H9 (cell line): Measurements from ENCODE around the gene SEMA3G. TPM values are rescaled to one million over a fixed set of nuclear protein-coding genes. Genes with fewer than 3 reads are reported as not detected.

Experiments used
- DNase-seq: peaks from one replicate; pipeline ENCODE4 v3.0.0-alpha.2; 2017
- H2AFZ ChIP-seq: one replicate; pipeline ENCODE4 v1.6.1; 2013; ENCODE audit warnings: mild to moderate bottlenecking, low read length, control low read depth, moderate library complexity
- H2AK5ac ChIP-seq: 2 replicates; pipeline ENCODE4 v1.6.1; 2013; ENCODE audit warnings: low read length, control low read depth, mixed read lengths; ENCODE audit not compliant: insufficient read length
- H2BK120ac ChIP-seq: one replicate; pipeline ENCODE4 v1.6.1; 2013; ENCODE audit warnings: low read depth, mild to moderate bottlenecking, low read length, control low read depth, inconsistent platforms; ENCODE audit not compliant: poor library complexity, severe bottlenecking
- H2BK12ac ChIP-seq: 2 replicates; pipeline ENCODE4 v1.6.1; 2013; ENCODE audit warnings: low read length, control low read depth, mixed read lengths, low read depth; ENCODE audit not compliant: insufficient read length
- H2BK15ac ChIP-seq: 2 replicates; pipeline ENCODE4 v1.6.1; 2013; ENCODE audit warnings: low read depth, low read length, control low read depth
- H2BK20ac ChIP-seq: one replicate; pipeline ENCODE4 v1.6.1; 2013; ENCODE audit warnings: low read depth, mild to moderate bottlenecking, low read length, control low read depth, inconsistent platforms; ENCODE audit not compliant: poor library complexity, severe bottlenecking
- H2BK5ac ChIP-seq: 2 replicates; pipeline ENCODE4 v1.6.1; 2013; ENCODE audit warnings: low read length, control low read depth, mixed read lengths; ENCODE audit not compliant: insufficient read length
- H3K14ac ChIP-seq: 2 replicates; pipeline ENCODE4 v1.6.1; 2013; ENCODE audit warnings: low read length, control low read depth; ENCODE audit not compliant: insufficient read depth
- H3K18ac ChIP-seq: 2 replicates; pipeline ENCODE4 v1.6.1; 2013; ENCODE audit warnings: low read depth, mild to moderate bottlenecking, mixed read lengths, low read length, control low read depth; ENCODE audit not compliant: insufficient read length
- H3K23ac ChIP-seq: 2 replicates; pipeline ENCODE4 v1.6.1; 2013; ENCODE audit warnings: low read length, control low read depth, mixed read lengths, low read depth; ENCODE audit not compliant: insufficient read length
- H3K23me2 ChIP-seq: 2 replicates; pipeline ENCODE4 v1.6.1; 2013; ENCODE audit warnings: low read depth, mild to moderate bottlenecking, mixed read lengths, low read length, control low read depth; ENCODE audit not compliant: insufficient read length, poor library complexity, severe bottlenecking
- H3K27ac ChIP-seq: 2 replicates; pipeline ENCODE4 v1.5.1; 2013; ENCODE audit warnings: low read length, control low read depth, mixed read lengths, low read depth; ENCODE audit not compliant: insufficient read length
- H3K27me3 ChIP-seq: 2 replicates; pipeline ENCODE4 v1.6.1; 2013; ENCODE audit warnings: low read length, control low read depth, inconsistent platforms; ENCODE audit not compliant: insufficient read depth
- H3K4ac ChIP-seq: 2 replicates; pipeline ENCODE4 v1.6.1; 2013; ENCODE audit warnings: low read depth, mild to moderate bottlenecking, control low read depth, inconsistent platforms, low read length, moderate library complexity
- H3K4me1 ChIP-seq: 2 replicates; pipeline ENCODE4 v1.6.1; 2013; ENCODE audit warnings: low read length, control low read depth, inconsistent platforms; ENCODE audit not compliant: insufficient read depth
- H3K4me2 ChIP-seq: 2 replicates; pipeline ENCODE4 v1.6.1; 2013; ENCODE audit warnings: low read length, control low read depth, mixed read lengths; ENCODE audit not compliant: insufficient read length, insufficient read depth
- H3K56ac ChIP-seq: 2 replicates; pipeline ENCODE4 v1.6.1; 2013; ENCODE audit warnings: low read depth, mild to moderate bottlenecking, mixed read lengths, low read length, control low read depth; ENCODE audit not compliant: insufficient read length
- H3K79me1 ChIP-seq: 2 replicates; pipeline ENCODE4 v1.6.1; 2013; ENCODE audit warnings: low read depth, mild to moderate bottlenecking, moderate library complexity, low read length, control low read depth, inconsistent platforms; ENCODE audit not compliant: insufficient read depth, poor library complexity, severe bottlenecking
- H3K79me2 ChIP-seq: 2 replicates; pipeline ENCODE4 v1.6.1; 2013; ENCODE audit warnings: low read length, control low read depth, inconsistent platforms; ENCODE audit not compliant: insufficient read depth
- H3K9ac ChIP-seq: 2 replicates; pipeline ENCODE4 v1.6.1; 2013; ENCODE audit warnings: low read length, control low read depth, mixed read lengths; ENCODE audit not compliant: insufficient read length; ENCODE audit errors: extremely low read depth
- H3K9me3 ChIP-seq: one replicate; pipeline ENCODE4 v1.6.1; 2013; ENCODE audit warnings: low read depth, low read length, inconsistent platforms; ENCODE audit not compliant: control insufficient read depth
- H3T11ph ChIP-seq: one replicate; pipeline ENCODE4 v1.6.1; 2013; ENCODE audit warnings: mild to moderate bottlenecking, low read length, control low read depth, inconsistent platforms
- H4K20me1 ChIP-seq: one replicate; pipeline ENCODE4 v1.6.1; 2013; ENCODE audit not compliant: control insufficient read depth, insufficient read length, insufficient read depth
- H4K5ac ChIP-seq: 2 replicates; pipeline ENCODE4 v1.6.1; 2013; ENCODE audit warnings: low read depth, mild to moderate bottlenecking, mixed read lengths, low read length, control low read depth; ENCODE audit not compliant: insufficient read length
- H4K8ac ChIP-seq: replicated peaks from 2 replicates; pipeline ENCODE4 v1.6.1; 2013; ENCODE audit warnings: low read length, control low read depth, mixed read lengths, low read depth; ENCODE audit not compliant: insufficient read length
- H4K91ac ChIP-seq: 2 replicates; pipeline ENCODE4 v1.6.1; 2013; ENCODE audit warnings: low read depth, mild to moderate bottlenecking, moderate library complexity, mixed read lengths, low read length, control low read depth; ENCODE audit not compliant: insufficient read length
- H3K27ac Mint-ChIP-seq, 3 experiments: 2 replicates in 2 of 3; 3 replicates in 1 of 3; pipeline ENCODE4 v1.8.0; 2020 to 2021; ENCODE audit warnings: mixed read lengths in 3 of 3, mild to moderate bottlenecking in 1 of 3, moderate library complexity in 1 of 3
- H3K27me3 Mint-ChIP-seq: 2 replicates; pipeline ENCODE4 v1.8.0; 2021; ENCODE audit warnings: low read depth, mild to moderate bottlenecking, moderate library complexity, mixed read lengths
- H3K36me3 Mint-ChIP-seq, 3 experiments: 2 replicates in 2 of 3; 3 replicates in 1 of 3; pipeline ENCODE4 v1.8.0; 2020 to 2021; ENCODE audit warnings: low read depth in 3 of 3, mixed read lengths in 3 of 3; ENCODE audit not compliant: insufficient read depth in 1 of 3
- H3K4me1 Mint-ChIP-seq, 2 experiments: 2 replicates each; pipeline ENCODE4 v1.8.0; 2020; ENCODE audit warnings: mixed read lengths in 2 of 2
- H3K4me3 Mint-ChIP-seq, 2 experiments: 2 replicates in 1 of 2; 3 replicates in 1 of 2; pipeline ENCODE4 v1.8.0; 2020 to 2021; ENCODE audit warnings: mild to moderate bottlenecking in 2 of 2, mixed read lengths in 2 of 2, moderate library complexity in 1 of 2
- H3K9me3 Mint-ChIP-seq, 2 experiments: 2 replicates in 1 of 2; 3 replicates in 1 of 2; pipeline ENCODE4 v1.8.0; 2020; ENCODE audit warnings: mild to moderate bottlenecking in 2 of 2, mixed read lengths in 2 of 2, moderate library complexity in 1 of 2
- WGBS: extraction: QIAGEN DNeasy Blood & Tissue Kit; methylation state at CpG from one replicate; pipeline ENCODE4 v1.1.7; 2013; ENCODE audit warnings: missing lambda C conversion rate, low lambda C conversion rate, mixed read lengths; ENCODE audit not compliant: insufficient read length; ENCODE audit errors: extremely low coverage; 5-methylcytosine and 5-hydroxymethylcytosine counted together
- total RNA-seq: library from RNA; stranded (reverse); gene quantifications from 2 replicates; pipeline ENCODE4 v1.2.1, GENCODE V29; 2021
- TF ChIP-seq, protein P1 (sequence below): fragments of 200-600 bp; sonication (generic); conservative IDR thresholded peaks from 3 replicates; pipeline ENCODE4 v1.8.0; 2021; ENCODE audit warnings: antibody characterized with exemption, mild to moderate bottlenecking

SEMA3G gene
- total RNA-seq, 1 experiment from 2014 or later, result 2.4 TPM

DNA sequence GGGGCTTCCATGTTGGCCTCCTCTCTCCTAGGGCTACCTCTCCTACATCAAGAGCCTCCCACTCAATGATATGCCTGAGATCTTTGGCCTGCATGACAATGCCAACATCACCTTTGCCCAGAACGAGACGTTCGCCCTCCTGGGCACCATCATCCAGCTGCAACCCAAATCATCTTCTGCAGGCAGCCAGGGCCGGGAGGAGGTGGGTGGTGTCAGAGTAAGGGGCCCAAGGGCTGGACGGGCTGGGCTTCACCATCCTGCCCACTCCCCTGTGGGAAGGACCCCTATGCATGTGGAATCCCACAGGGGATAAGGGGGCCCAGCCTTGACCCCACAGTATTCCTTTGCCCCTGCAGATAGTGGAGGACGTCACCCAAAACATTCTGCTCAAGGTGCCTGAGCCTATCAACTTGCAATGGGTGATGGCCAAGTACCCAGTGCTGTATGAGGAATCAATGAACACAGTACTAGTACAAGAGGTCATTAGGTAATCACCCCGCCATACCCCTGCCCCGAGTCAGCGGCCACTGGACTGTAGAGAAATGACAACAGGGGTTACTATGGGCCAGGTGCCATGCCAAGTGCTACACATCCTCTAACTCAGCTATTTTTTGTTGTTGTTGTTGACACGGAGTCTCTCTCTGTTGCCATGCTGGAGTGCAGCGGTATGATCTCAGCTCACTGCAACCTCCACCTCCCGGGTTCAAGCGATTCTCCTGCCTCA lies 47.1 kb downstream of the SEMA3G start:
- no peak overlapping the region for H3K4ac ChIP-seq
- no peak overlapping the region for H2BK5ac ChIP-seq
- TF ChIP-seq, protein P1, sequence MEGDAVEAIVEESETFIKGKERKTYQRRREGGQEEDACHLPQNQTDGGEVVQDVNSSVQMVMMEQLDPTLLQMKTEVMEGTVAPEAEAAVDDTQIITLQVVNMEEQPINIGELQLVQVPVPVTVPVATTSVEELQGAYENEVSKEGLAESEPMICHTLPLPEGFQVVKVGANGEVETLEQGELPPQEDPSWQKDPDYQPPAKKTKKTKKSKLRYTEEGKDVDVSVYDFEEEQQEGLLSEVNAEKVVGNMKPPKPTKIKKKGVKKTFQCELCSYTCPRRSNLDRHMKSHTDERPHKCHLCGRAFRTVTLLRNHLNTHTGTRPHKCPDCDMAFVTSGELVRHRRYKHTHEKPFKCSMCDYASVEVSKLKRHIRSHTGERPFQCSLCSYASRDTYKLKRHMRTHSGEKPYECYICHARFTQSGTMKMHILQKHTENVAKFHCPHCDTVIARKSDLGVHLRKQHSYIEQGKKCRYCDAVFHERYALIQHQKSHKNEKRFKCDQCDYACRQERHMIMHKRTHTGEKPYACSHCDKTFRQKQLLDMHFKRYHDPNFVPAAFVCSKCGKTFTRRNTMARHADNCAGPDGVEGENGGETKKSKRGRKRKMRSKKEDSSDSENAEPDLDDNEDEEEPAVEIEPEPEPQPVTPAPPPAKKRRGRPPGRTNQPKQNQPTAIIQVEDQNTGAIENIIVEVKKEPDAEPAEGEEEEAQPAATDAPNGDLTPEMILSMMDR, result no peak
- no peak overlapping the region for H2BK20ac ChIP-seq
- H3K56ac ChIP-seq, result no peak overlapping the region
- H3K4me2 ChIP-seq, result no peak overlapping the region
- no peak overlapping the region; the same call in 1 of the 2 replicates for H3K14ac ChIP-seq
- H2AK5ac ChIP-seq, result no peak overlapping the region
- Mint-ChIP-seq H3K4me3 (no peak overlapping the region), H3K4me1 (no peaks in the 10 kb centered on the region; a peak in 1 of 4 replicates), H3K36me3 (peaks cover 11 to 23% (median 15%) of the 10 kb centered on the region in 3 experiments; a peak in 6 of 7 replicates), H3K9me3 (no peaks in the 10 kb centered on the region), H3K27ac (no peak overlapping the region), H3K27me3 (peaks cover 9% of the 10 kb centered on the region)
- H4K91ac ChIP-seq, result no peak overlapping the region
- no peaks in the 10 kb centered on the region for H3K79me1 ChIP-seq
- no peaks in the 10 kb centered on the region for H3K27me3 ChIP-seq
- H3K9me3 ChIP-seq, result no peaks in the 10 kb centered on the region
- H3K18ac ChIP-seq, result no peak overlapping the region
- H3K79me2 ChIP-seq, result no peaks in the 10 kb centered on the region
- H3K9ac ChIP-seq, result no peak overlapping the region
- no peak overlapping the region for H2BK120ac ChIP-seq
- no peak overlapping the region for H3K27ac ChIP-seq
- no peak overlapping the region for H4K5ac ChIP-seq
- DNase-seq, result no peak
- no peak overlapping the region for H2BK15ac ChIP-seq
- no peaks in the 10 kb centered on the region for H4K20me1 ChIP-seq
- no peak overlapping the region for H2BK12ac ChIP-seq
- no peaks in the 10 kb centered on the region for H3K4me1 ChIP-seq
- H4K8ac ChIP-seq, result no peak overlapping the region
- H3K23me2 ChIP-seq, result no peaks in the 10 kb centered on the region
- H3K23ac ChIP-seq, result no peak overlapping the region
- H2AFZ ChIP-seq, result no peak overlapping the region
- no CpG with 5 or more reads among the region's 13 CpGs for WGBS
- no peak overlapping the region for H3T11ph ChIP-seq
